KOPT-K1 (cell line): ENCODE data around the gene SPDYE4.

Experiments
- H3K27ac ChIP-seq: fragments of 200-600 bp; sonication (generic); 2 replicates; pipeline ENCODE4 v1.5.1; 2016; ENCODE audit warnings: antibody characterized with exemption, mild to moderate bottlenecking, low read depth, low read length; ENCODE audit not compliant: poor library complexity, severe bottlenecking
- H3K36me3 ChIP-seq: fragments of 200-600 bp; sonication (generic); 2 replicates; pipeline ENCODE4 v1.5.1; 2017; ENCODE audit warnings: antibody characterized with exemption, mild to moderate bottlenecking, low read length, moderate library complexity; ENCODE audit not compliant: insufficient read depth
- H3K9me3 ChIP-seq: fragments of 200-600 bp; sonication (generic); 2 replicates; pipeline ENCODE4 v1.5.1; 2017; ENCODE audit warnings: antibody characterized with exemption, low read length, mild to moderate bottlenecking; ENCODE audit not compliant: insufficient read depth, poor library complexity, severe bottlenecking

SPDYE4 gene

GRCh38 chr17:8719291-8720246, 38.8 kb downstream of the SPDYE4 start:
- Histone ChIP-seq H3K27ac (no peak overlapping the region), H3K9me3 (peaks cover 5% of the 10 kb centered on the region), H3K36me3 (no peaks in the 10 kb centered on the region)

- H3K27ac ChIP-seq, result no peak overlapping the region
- no peaks in the 10 kb centered on the region for H3K36me3 ChIP-seq
- peaks cover 5% of the 10 kb centered on the region for H3K9me3 ChIP-seq
These were observed 40.3 kb downstream of the SPDYE4 start for GRCh38 chr17:8718001-8718563.

- peaks cover 5% of the 10 kb centered on the region for H3K9me3 ChIP-seq
- no peak overlapping the region for H3K27ac ChIP-seq
- no peaks in the 10 kb centered on the region for H3K36me3 ChIP-seq
These were observed 44.5 kb downstream of the SPDYE4 start for GRCh38 chr17:8713878-8714277.

GRCh38 chr17:8713315-8713714, 45.0 kb downstream of the SPDYE4 start:
- no peaks in the 10 kb centered on the region for H3K36me3 ChIP-seq
- peaks cover 5% of the 10 kb centered on the region for H3K9me3 ChIP-seq
- H3K27ac ChIP-seq, result no peak overlapping the region

GRCh38 chr17:8712698-8713097, 45.6 kb downstream of the SPDYE4 start:
- Histone ChIP-seq H3K27ac (no peak overlapping the region), H3K9me3 (peaks cover 5% of the 10 kb centered on the region), H3K36me3 (no peaks in the 10 kb centered on the region)

GRCh38 chr17:8711291-8711690, 47.1 kb downstream of the SPDYE4 start:
- Histone ChIP-seq H3K36me3 (no peaks in the 10 kb centered on the region), H3K27ac (no peak overlapping the region), H3K9me3 (no peaks in the 10 kb centered on the region)

- no peak overlapping the region for H3K27ac ChIP-seq
- no peaks in the 10 kb centered on the region for H3K36me3 ChIP-seq
- no peaks in the 10 kb centered on the region for H3K9me3 ChIP-seq
These were observed 47.5 kb downstream of the SPDYE4 start for GRCh38 chr17:8710813-8711212.

GRCh38 chr17:8709006-8709405, 49.3 kb downstream of the SPDYE4 start:
- Histone ChIP-seq H3K36me3 (no peaks in the 10 kb centered on the region), H3K9me3 (no peaks in the 10 kb centered on the region), H3K27ac (no peak overlapping the region)

GRCh38 chr17:8708025-8708461, 50.3 kb downstream of the SPDYE4 start:
- Histone ChIP-seq H3K9me3 (no peaks in the 10 kb centered on the region), H3K27ac (no peak overlapping the region), H3K36me3 (no peaks in the 10 kb centered on the region)

GRCh38 chr17:8707332-8708024, 50.9 kb downstream of the SPDYE4 start:
- no peaks in the 10 kb centered on the region for H3K9me3 ChIP-seq
- no peak overlapping the region for H3K27ac ChIP-seq
- H3K36me3 ChIP-seq, result no peaks in the 10 kb centered on the region

- H3K27ac ChIP-seq, result no peak overlapping the region
- H3K9me3 ChIP-seq, result no peaks in the 10 kb centered on the region
- no peaks in the 10 kb centered on the region for H3K36me3 ChIP-seq
These were observed 51.9 kb downstream of the SPDYE4 start for GRCh38 chr17:8706431-8706830.

GRCh38 chr17:8705427-8705826, 52.9 kb downstream of the SPDYE4 start:
- Histone ChIP-seq H3K9me3 (no peaks in the 10 kb centered on the region), H3K36me3 (no peaks in the 10 kb centered on the region), H3K27ac (no peak overlapping the region)

- Histone ChIP-seq H3K9me3 (no peaks in the 10 kb centered on the region), H3K36me3 (no peaks in the 10 kb centered on the region), H3K27ac (no peak overlapping the region)
These were observed 55.3 kb downstream of the SPDYE4 start for GRCh38 chr17:8703001-8703400.

GRCh38 chr17:8701754-8702153, 56.6 kb downstream of the SPDYE4 start:
- Histone ChIP-seq H3K27ac (no peak overlapping the region), H3K9me3 (no peaks in the 10 kb centered on the region), H3K36me3 (no peaks in the 10 kb centered on the region)

GRCh38 chr17:8701221-8701620, 57.1 kb downstream of the SPDYE4 start:
- H3K36me3 ChIP-seq, result no peaks in the 10 kb centered on the region
- no peak overlapping the region for H3K27ac ChIP-seq
- H3K9me3 ChIP-seq, result no peaks in the 10 kb centered on the region
